ENCODE results near the gene TIGD4.

The TIGD4 gene

GRCh38 chr4:152727784-152728183 is 51.7 kb downstream of the TIGD4 start:
- no peak for DNase-seq (ENCODE audit: extremely low read depth in 1 of 2, low read depth in 1 of 2)

- DNase-seq (ENCODE audit: extremely low read depth in 1 of 2, low read depth in 1 of 2): no peak
These were observed 55.0 kb downstream of the TIGD4 start for GRCh38 chr4:152724494-152724893.

DNA sequence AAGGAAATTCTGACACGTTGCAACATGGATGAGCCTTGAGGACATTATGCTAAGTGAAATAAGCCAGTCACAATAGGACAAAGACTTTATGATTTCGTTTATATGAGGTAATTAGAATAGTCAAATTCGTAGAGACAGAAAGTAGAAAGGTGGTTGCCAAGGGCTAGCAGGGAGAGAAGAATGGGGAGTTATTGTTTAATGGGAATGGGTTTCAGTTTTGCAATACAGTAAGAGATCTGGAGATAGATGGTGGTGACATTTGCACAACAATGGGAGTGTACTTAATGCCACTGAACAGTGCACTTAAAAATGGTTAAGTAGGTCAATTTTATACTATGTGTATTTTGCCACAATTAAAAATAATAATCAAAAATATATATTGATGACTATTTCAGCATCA is 56.3 kb downstream of the TIGD4 start:
- no peak for DNase-seq (ENCODE audit: extremely low read depth in 1 of 2, low read depth in 1 of 2)

- DNase-seq (ENCODE audit: extremely low read depth in 1 of 2, low read depth in 1 of 2): no peak
These were observed 59.6 kb downstream of the TIGD4 start for GRCh38 chr4:152719801-152720556.
